Activated CD8-positive, alpha-beta memory T cell treated with anti-CD3 and anti-CD28 coated beads for 1 hour (primary cell): ENCODE data around the gene HYAL3.
"Not testable (repeated sequence)": the region's sequence is repeated elsewhere in the genome, so short reads cannot be mapped to it uniquely, and the experiment has no call there.

Experiments used
- DNase-seq, 2 donors: peaks; one replicate each; pipeline ENCODE4 v3.0.0-alpha.2; 2020; ENCODE audit warnings: low read depth in 1 of 2; ENCODE audit errors: extremely low read depth in 1 of 2

The HYAL3 gene

DNA sequence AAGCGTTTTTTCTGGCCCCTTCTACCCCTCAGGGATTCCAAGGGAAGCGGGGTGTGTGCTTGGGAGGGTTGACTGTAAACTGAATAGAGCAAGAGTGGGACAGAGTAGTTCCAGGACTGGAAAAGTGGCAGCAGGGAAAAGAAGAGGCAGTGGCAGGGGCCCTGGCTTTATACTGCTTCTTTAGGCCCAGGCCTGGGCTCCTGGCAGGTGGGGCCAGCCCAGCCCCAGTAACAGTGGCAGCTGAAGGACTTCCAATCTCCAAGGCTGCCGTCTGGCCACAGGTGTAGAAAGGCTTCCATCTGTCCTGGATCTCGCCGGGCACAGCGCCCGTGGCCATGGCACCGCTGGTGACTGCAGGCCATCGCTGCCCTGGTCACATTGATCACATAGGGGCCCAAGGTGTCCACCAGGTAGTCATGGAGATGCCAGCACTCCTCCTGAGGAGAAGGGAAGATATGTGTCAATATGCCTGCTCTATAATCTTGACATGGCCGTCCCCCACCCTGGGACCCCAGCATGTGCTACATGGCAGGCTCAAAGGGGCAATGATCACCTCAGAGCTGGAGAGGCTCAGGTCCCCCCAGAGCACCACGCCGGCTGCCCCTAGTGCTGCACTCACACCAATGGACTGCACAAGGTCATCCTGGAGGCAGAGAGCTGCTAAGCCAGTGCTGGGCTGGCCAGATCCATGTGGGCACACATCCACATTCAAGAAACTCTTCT is 6.0 kb downstream of the HYAL3 start:
- no peak for DNase-seq

DNA sequence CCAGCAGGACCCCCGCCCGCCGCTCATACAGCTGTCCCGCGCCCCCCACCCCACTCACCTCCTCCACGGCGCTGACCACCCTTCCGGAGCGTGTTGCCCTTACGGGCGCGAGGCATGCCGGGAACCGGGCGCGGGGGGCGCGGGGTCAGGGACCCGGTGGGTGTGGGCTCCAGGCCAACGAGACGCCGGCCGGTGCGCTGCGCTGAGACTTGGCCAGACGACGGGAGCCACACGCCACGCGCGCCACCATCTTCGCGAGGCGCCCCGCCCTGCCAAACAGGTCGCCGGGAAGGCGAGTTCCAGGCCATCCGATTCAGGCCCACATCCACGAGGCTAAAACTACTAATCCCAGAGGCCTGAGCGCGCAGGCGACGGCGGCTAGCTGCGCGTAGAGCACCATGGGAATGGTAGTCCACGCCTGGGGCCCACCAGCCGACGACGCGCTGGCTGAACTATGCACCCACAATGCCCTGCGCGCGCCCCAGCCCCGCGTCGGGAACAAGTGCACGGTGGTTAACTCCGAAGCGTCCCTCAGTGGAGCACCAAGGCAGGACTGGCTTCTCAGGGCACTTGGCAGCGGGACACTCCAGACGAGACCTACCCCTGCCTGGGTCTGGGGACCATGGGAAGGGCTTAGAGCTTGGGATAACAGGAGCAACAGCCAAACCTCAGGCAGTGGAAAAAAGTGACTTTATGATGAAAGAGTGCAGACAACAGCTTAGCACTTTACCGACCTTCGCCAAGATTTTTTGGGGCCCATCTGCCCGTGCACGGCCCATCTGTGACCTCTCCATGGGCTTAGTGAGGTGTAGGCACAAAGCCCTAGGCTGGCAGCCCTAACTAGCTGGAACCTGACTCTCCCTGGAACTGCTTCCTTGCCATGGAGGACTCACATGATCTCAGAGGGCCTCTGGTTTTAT is 6.8 kb downstream of the HYAL3 start, which contains the start of gene IFRD2:
TSS of gene IFRD2 (minus strand) at position 271 of the 920 bp plus-strand sequence. CDS start at position 116, 155 bp downstream.
- DNase-seq: peak; percentile 88 to 89

- DNase-seq: no peak
Observed at GRCh38 chr3:50290161-50290641, 9.0 kb downstream of the HYAL3 start.

GRCh38 chr3:50289130-50289529 is 10.1 kb downstream of the HYAL3 start:
- no peak for DNase-seq

DNA sequence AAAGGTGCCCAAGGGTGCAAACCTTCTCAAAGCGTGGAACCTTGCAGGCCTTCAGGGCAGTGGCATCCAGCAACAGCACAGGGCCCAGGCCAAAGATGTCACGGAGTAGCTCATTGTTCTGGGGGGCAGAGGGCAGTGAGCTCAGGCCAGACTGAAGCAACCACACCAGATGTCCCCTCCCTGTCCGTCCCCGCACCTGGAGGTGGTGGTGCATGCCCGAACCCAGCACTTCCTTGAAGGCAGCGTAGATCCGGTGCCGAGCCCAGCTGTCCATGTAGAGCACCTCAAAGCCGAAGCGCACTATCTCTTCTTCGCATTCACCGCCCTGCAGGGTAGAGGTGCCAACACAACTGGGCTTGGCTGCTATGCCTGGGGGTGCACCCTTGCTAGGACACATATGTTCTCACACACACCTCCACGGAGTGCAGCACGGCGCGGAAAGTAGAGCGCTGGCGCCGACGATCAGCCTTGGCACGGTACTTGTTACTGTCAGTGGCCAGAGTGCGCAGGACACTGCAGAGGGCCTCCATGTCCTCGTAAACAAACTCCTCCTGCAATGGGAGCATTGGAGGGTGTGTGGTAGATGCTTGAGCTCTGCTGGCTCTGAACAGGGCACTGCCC is 10.7 kb downstream of the HYAL3 start:
- no peak for DNase-seq

- DNase-seq: no peak
Observed at GRCh38 chr3:50287262-50287661, 11.9 kb downstream of the HYAL3 start.

DNA sequence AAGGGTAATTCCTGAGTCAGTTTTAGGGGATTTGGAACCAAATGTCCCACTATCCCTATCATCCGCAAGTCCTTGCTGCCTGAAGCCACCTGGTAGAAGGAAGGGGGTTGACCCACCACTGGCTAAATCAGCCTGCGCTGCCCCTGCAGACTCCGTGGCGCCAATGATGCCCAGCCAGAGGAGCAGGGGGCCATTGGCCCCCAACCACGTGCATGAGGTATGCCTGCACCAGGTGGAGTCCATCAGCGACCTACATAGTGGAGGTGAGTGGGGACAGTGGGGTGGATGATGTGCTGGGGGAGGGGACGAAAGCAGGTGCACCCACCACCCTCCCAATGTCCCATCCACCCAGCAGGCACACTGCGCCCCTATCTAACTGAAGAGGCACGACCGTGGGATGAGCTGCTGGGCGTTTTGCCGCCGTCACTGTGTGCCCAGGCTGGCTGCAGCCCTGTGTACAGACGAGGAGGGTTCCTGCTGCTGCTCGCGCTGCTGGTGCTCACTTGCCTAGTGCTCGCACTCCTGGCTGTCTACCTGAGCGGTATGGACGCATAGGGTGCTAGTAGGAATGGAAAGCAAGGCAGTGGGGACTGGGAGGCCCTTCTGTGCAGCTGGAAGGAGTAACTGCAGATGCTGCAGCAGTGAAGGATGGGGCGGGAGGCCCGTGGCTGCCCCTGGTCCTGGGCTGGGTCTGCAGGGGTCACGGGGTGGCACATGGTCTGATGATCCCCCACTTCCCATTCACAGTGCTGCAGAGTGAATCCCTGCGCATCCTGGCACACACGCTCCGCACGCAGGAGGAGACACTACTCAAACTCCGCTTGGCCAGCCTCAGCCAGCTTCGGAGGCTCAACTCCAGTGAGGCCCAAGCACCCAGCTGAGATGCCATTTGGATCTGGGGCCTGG is 12.6 kb downstream of the HYAL3 start:
- DNase-seq: no peak

DNA sequence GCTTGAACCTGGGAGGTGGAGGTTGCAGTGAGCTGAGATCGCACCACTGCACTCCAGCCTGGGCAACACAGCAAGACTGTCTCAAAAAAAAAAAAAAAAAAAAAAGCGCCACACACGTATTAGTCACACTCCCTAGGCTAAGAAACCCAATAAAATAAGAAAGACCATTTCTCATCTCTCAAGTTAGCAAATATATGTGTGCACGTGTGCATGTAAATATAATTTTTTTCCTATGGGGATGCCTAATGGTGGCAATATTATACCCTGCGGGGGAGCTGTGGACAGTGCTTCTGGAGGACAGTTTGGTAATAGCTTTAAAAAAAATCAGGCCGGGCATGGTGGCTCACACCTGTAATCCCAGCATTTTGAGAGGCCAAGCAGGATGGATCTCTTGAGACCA is 15.1 kb downstream of the HYAL3 start:
- DNase-seq: not testable (repeated sequence)

DNA sequence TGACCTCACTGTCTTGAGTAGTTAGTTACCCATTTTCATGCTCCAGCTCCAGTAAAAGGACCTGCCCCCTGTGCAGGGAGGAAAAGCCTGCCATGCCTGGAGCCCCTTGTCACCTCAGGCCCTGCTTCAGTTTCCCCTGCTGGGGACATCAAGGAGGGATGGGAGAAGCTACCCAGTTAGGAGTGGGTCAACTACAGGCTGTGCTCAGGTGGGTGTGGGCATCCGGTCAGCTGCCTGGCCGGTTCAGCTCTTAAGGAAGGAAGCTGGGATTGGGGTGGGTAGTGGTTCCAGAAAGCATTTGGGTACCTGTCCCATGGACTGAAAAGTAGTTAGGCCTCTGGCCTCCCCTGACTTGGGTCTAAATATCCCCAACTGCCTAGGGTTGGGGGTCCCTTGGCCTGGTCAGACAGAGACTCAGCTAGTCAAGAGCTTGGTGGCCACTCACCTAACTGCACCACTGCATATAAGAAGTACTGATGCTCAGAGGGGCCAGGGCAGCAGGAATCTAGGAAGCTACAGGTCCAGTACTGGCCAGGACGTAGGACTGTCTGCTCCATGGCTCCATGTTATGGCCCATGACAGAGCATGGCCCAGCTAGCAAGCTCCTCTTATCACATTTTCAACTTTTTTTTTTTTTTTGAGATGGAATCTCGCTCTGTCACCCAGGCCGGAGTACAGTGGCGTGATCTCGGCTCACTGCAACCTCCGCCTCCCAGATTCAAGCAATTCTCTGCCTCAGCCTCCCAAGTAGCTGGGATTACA is 19.8 kb downstream of the HYAL3 start:
- DNase-seq: no peak

DNA sequence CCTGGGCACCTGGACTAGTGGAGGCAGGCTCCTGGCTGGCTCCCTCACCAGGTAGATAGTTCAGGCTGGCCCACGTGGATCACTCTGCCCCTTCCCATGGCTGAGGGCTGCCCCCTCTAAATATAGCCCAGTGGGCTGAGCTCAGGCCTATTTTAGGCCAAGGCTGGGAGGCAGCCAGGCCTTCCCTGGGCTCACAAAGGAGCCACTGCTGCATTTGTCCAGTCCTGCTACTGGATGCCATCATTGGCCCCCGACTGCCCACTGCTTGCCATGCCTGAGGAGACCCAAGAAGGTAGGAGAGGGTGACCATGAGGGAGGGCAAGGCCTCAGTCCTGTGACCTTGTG is 20.4 kb downstream of the HYAL3 start, which contains the start of gene LSMEM2:
TSS of gene LSMEM2 (plus strand) at position 208 of the 345 bp plus-strand sequence. CDS start at position 235, 27 bp downstream.
- no peak for DNase-seq

DNA sequence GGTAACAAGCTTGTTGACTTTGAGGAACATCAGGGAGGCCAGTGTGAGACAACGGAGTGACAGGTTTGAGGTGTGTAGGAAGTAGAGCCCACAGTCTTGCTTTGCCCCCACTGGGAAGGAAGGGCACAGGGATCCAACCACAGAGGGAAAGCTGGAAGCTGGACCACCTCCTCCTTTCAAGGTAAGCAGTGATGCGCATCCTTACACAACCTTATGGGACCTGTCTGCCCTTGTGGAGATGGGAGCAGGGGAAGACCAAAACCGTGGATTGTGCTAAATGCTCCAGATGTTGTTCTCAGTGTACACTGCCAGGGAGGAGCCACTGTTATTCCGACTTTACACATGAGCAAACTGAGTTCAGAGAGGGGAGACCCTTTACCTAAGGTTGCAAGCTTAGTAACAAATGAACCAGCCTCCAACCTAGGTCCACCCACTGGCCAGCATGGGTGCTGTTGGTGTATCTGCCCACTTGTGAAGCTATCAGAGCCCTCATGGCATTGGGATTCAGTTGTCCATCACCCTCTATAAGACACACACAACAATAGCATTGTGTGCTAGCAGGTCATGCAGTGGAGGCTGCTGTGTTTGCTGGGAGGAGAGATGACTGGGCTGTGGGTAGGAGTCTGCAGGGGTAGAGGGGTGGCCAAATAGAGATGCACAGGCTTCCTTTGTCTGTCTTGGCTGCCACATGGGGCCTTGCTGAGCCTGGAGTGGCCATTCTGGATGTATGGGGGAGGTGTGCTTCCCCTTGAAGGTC is 20.9 kb downstream of the HYAL3 start:
- DNase-seq: no peak

DNA sequence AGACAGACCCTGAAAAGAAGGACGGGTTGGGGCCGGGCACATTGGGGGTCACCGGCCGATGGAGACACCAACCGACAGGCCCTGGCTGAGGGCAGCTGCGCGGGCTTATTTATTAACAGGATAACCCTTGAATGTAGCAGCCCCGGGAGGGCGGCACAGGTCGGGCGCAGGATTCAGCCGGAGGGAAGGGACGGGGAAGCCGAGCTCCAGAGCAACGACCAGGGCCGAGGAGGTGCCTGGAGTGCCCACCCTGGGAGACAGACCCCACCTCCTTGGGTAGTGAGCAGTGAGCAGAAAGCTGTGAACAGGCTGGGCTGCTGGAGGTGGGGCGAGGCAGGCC is 22.5 kb downstream of the HYAL3 start:
- DNase-seq: no peak

- DNase-seq: no peak
Observed at GRCh38 chr3:50275996-50276761, 23.0 kb downstream of the HYAL3 start.

DNA sequence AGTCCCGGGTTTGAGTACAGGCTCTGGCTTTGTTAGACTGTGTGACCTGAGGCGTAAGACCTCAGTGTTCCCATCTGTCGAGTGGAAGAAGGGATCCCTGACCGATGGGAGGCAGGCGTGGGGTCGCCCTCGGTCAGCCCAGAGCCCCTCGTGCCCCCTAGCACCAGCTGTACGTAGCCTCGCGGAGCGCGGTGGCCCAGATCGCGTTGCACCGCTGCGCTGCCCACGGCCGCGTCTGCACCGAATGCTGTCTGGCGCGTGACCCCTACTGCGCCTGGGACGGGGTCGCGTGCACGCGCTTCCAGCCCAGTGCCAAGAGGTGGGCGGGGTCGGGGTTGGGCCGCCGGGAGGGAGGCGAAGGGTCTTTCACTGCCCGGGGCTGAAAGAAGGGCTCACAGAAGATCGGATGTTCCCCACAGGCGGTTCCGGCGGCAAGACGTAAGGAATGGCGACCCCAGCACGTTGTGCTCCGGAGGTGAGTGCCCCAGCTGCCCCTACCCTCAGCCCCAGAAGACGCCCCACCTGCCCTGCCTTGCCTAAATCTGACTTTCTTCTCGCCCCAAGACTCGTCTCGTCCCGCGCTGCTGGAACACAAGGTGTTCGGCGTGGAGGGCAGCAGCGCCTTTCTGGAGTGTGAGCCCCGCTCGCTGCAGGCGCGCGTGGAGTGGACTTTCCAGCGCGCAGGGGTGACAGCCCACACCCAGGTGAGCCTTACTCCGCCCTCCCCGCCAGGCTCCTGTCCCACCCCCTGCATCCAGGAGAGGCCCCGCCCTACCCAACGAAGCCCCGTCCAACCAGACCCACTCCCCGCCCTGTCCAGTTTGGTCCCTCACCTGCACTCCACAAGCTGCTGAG is 23.8 kb downstream of the HYAL3 start:
- no peak for DNase-seq

DNA sequence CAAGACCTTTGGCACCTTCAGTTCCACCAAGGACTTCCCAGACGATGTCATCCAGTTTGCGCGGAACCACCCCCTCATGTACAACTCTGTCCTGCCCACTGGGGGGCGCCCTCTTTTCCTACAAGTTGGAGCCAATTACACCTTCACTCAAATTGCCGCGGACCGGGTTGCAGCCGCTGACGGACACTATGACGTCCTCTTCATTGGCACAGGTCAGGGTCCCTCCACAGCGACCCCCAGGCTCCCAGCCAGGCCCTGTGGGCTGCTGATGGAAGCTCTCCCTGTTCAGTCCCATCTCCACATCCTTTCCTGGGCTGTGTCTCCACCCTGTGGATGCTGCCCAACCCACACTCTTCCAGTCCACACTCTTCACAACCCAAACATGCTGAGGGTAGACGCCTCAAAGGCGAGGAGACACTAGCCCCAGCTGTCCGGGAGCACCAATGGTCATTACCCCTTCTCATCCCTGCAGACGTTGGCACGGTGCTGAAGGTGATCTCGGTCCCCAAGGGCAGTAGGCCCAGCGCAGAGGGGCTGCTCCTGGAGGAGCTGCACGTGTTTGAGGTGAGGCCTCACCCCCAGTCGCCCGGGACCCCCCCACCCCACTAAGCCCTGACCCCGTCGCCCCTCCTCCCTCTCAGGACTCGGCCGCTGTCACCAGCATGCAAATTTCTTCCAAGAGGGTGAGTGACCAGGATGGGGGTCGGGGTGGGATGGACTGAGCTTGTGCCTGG is 24.7 kb downstream of the HYAL3 start:
- peak; percentile 32 to 59 for DNase-seq

DNA sequence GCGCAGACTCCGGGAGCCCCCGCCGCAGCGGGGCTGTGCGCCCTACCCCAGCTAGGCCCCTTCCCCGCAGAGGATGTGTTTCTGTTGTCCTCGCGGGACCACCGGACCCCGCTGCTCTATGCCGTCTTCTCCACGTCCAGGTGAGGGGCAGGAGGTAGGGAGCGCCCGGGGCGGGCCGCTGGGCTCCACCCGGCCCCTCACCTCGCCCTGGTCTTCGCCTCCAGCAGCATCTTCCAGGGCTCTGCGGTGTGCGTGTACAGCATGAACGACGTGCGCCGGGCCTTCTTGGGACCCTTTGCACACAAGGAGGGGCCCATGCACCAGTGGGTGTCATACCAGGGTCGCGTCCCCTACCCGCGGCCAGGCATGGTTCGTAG is 25.5 kb downstream of the HYAL3 start:
- DNase-seq: no peak
